ENCODE data around the gene ECI2. TPM values are rescaled to one million over a fixed set of nuclear protein-coding genes. Genes with fewer than 3 reads are reported as not detected.

ECI2 gene
- total RNA-seq, 1 experiment from 2014 or later: 111 TPM

GRCh38 chr6:4138186-4138585 lies 2.8 kb upstream of the ECI2 start:
- no peak for DNase-seq (ENCODE audit: low spot score)

DNA sequence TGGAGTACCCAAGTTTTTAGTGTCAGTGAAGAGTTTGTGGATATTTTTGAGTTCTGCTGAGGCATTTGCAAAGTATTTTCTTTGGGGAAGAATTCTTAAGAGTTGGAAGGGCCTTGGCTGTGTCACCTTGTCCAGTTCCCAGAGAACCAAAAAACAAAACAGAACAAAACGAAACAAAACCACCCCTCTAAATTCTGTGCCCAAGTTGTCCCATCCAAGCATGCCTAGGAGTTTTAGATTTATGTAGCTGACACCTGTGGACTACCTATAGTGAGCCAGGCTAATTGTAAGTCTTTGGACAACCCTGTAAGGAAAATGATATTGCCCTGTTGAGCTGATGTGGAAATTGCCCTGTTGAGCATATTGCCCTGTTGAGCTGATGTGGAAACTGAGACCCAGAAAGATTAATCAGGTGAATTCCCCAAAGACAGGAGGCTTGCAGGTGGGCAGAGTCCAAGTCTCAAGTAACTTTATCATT lies 1.0 kb upstream of the ECI2 start:
- DNase-seq (ENCODE audit: low spot score): no peak

- DNase-seq (ENCODE audit: low spot score): peak; percentile 89
These were observed 434 bp upstream of the ECI2 start for GRCh38 chr6:4135665-4136353.

DNA sequence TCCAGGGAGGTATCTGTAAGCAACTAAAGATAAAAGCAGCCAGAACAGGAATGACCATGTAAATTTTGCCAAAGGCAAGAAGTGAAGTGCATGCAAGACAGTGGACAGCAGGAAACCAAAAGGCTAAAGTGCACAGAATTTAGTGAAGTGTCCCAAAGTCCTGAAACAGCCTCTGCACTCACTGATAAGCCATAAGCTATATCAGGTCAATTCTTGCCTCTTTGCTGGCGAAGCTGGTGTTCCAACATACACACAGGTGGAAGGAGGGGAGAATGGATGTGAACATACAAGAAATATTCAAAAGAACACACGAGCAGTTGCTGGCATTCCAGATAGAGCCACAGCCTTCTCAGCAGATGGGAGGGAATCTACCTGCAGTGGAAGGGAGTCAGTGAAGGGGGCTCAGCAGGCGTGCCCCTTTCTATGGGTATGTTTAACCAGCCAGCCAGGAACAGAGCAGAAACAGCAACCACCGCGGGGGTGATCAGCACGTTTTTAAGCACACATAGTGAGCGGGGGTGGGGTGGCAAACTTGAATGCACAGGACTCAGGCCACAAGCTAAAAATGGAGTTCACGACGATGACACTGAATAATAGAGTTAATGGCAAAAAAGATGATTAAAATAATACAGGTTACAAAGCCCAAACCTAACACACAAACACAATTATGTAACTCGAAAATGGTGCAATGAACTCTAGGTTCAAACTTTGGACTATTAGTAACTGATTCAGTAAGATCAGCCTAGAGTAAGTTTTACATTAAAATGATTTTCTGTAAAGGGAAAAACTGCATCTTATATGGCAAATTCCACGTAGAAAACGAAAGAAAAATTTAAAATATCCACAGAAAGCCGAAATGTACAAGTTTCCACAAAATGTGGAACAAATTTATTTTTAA lies 1.2 kb downstream of the ECI2 start:
- peak; percentile 16 for DNase-seq (ENCODE audit: low spot score)

GRCh38 chr6:4130357-4130987 lies 4.9 kb downstream of the ECI2 start:
- no peak for DNase-seq (ENCODE audit: low spot score)

DNA sequence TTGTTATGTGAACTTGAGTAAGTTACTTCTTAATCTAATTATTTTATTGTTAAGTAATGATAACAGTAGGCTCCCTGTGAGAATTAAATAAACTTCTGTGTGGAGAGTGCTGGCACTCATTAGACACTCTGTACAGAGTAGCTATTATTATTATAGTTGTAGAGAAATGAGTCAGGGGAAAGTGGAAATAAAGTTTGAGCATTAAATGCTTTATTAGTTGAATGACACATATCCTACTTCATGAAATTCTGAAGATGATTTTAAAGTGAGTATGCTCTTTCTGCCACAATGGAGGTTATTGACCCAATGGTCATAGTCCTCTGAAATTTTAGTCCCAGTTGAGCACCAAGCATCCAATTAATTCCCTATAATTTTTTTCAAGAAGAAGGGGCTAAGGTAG lies 5.9 kb downstream of the ECI2 start:
- no peak for DNase-seq (ENCODE audit: low spot score)

- no peak for DNase-seq (ENCODE audit: low spot score)
These were observed 6.6 kb downstream of the ECI2 start for GRCh38 chr6:4128748-4129147.

- DNase-seq (ENCODE audit: low spot score): no peak
These were observed 7.3 kb downstream of the ECI2 start for GRCh38 chr6:4128072-4128471.

- DNase-seq (ENCODE audit: low spot score): peak; percentile 53
These were observed 9.2 kb downstream of the ECI2 start for GRCh38 chr6:4125933-4126864.

DNA sequence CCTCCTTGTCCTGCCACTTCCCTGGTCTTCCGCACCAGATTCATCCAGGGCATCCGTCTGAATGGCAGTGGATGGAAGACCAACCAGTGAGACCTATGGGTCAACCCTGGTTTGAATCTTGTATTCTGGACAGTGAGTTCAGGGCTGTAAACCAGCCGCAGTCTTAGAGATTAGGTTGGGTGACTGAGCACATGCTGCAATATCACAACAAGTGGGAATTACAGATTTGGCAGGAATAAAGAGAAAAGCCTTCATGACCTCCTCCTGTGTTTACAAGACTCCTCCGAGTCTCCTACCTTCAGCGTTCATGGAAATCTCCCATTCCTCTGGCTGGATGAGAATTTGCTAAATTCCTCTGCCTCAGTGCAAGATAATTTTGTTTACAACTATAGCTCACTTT lies 9.9 kb downstream of the ECI2 start:
- DNase-seq (ENCODE audit: low spot score): no peak

DNA sequence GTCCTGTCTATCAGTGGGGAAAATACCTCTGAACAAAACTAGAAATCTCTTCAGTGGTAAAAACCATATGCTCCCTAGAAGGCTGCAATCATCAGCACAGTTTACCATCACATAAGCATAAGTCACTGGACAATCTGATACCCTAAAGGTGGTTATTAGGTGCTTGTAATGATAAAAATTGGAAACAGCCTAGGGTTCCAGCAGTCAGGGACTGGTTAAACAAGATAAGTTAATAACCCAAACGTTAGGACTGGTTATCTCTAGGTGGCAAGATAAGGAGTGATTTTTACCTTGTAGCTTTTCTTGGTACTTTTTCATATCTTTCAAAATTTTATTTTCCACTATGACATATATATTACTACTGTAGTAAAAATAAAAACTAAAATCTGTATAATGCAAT lies 11.0 kb downstream of the ECI2 start:
- DNase-seq (ENCODE audit: low spot score): no peak

GRCh38 chr6:4115741-4116140 lies 19.6 kb downstream of the ECI2 start:
- no peak for DNase-seq (ENCODE audit: low spot score)

DNA sequence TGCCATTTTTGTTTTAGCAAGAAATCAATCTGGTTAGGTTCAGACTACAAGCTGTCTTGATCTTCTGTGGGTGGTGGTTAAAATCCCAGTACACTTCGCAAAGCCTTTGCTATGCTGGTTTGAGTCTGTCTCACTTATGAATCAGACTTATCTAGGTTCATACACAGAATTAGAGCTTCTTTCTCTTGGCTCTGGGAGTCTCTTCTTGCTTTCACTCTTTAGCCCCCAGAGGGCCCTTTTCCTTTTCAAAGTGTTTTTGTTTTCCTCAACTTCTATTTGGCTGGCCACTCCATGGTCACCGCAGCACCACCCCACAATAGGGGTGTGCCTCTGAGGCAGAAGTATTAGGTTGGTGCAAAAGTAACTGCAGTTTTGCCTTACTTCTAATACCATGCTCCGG lies 21.3 kb downstream of the ECI2 start:
- no peak for DNase-seq (ENCODE audit: low spot score)

- DNase-seq (ENCODE audit: low spot score): no peak
These were observed 21.7 kb downstream of the ECI2 start for GRCh38 chr6:4113649-4114048.

GRCh38 chr6:4112366-4112765 lies 23.0 kb downstream of the ECI2 start:
- no peak for DNase-seq (ENCODE audit: low spot score)

DNA sequence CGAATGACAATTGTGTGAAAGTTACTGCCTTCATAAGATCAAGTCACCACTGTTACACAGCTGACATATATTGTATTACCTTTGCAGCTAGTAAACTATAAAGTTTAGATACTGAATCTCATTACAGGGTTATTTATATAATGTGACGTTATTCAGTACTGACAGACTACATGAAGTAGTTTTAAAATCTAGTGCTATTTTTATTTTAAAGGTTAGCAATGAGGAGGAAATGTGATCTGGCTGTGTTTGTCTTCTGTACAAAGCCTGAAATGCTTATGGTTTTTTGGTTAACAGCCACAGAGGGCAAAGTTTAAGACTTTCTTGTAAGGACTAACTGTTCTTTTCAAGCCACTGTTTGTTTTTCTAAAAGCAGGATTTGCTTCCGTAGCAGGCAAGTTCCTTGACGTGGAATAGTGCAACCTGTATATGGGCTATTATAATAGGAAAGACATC lies 26.0 kb downstream of the ECI2 start:
- DNase-seq (ENCODE audit: low spot score): peak; percentile 51

DNA sequence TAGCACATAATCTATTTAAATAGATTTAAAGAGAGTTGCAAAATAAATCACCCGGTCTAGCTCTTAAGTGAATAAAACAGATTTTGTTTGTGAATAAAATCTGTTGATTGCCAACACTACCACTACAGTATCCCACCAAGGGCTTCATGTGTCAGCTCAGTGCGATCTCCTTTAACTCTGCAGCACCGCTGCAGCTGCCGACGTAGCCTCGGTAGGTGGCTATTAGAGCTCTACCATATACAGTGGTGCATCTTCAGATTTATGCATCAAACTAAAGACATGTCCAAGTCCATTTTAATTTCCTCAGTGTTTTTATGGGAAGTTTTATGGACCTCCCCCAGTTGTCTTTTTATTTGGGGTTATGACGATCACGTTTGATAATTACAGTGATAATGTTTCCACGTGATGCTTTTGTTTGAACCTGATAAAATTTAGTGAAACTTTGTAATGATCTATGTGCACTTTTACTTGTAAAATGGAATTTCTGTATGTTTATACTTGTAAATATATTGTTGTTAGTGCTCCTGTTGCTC lies 26.7 kb downstream of the ECI2 start:
- no peak for DNase-seq (ENCODE audit: low spot score)

- DNase-seq (ENCODE audit: low spot score): no peak
These were observed 27.5 kb downstream of the ECI2 start for GRCh38 chr6:4107873-4108272.

GRCh38 chr6:4105980-4106536 lies 29.3 kb downstream of the ECI2 start:
- no peak for DNase-seq (ENCODE audit: low spot score)

DNA sequence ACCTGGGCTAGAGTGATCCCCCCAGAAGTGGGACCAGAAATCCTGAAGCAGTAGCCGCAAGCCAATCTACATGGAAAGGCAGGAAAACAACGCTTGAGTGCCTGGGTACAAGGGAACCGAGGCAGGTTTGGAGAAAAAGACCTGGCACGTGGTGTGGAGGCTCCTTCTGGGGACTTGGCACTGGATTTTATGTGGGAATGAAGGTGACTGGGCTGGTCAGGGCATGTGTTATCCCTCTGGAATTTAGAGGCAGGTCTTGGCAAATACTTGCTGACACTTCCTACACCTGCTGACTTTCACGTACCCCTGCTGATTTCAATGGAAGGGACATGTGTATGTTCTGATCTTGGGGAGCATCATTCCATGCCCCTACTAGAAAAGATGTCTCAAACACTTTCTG lies 31.4 kb downstream of the ECI2 start:
- no peak for DNase-seq (ENCODE audit: low spot score)

Data from H4 (cell line).